K562 (cell line): ENCODE results near the gene MLX. TPM values are rescaled to one million over a fixed set of nuclear protein-coding genes. Genes with fewer than 3 reads are reported as not detected.
A peak's percentile ranks its signal among the peaks of the same experiment; 100 is the strongest.

Experiments used
- CBX1 ChIP-seq: sonication (generic); IDR thresholded peaks from 2 replicates; pipeline ENCODE4 v1.6.1; 2016; ENCODE audit warnings: antibody characterized with exemption, low read depth, mild to moderate bottlenecking
- CHCHD3 ChIP-seq: fragments of 250-450 bp; sonication (Bioruptor Pico); IDR thresholded peaks from 2 replicates; pipeline ENCODE4 v2.1.2; 2022; ENCODE audit warnings: mild to moderate bottlenecking
- CTBP1 ChIP-seq: fragments of 450-650 bp; IDR thresholded peaks from 2 replicates; pipeline ENCODE4 v1.6.1; 2016; ENCODE audit warnings: borderline replicate concordance
- JUN ChIP-seq, 2 experiments: sonication (generic) in 1 of 2; formaldehyde crosslinking in 1 of 2; IDR thresholded peaks; 2 replicates each; pipeline versions ENCODE4 v1.6.1 to v1.8.0; 2012 to 2022; ENCODE audit warnings: borderline replicate concordance in 2 of 2, mild to moderate bottlenecking in 2 of 2, improper control_type of control experiment in 1 of 2, low read depth in 1 of 2, low read length in 1 of 2, missing genetic modification reagents in 1 of 2
- KLF1 ChIP-seq: fragments of 450-650 bp; IDR thresholded peaks from 2 replicates; pipeline ENCODE4 v1.6.1; 2016; ENCODE audit warnings: missing genetic modification characterization, missing compliant biosample characterization
- MTA3 ChIP-seq: fragments of 450-650 bp; formaldehyde crosslinking; IDR thresholded peaks from 2 replicates; pipeline ENCODE4 v1.6.1; 2017; ENCODE audit warnings: mild to moderate bottlenecking, borderline replicate concordance
- RFX7 ChIP-seq: fragments of 250-450 bp; sonication (Bioruptor Pico); IDR thresholded peaks from 2 replicates; pipeline ENCODE4 v1.5.1; 2021; ENCODE audit warnings: mild to moderate bottlenecking
- SIX5 ChIP-seq, 2 experiments: IDR thresholded peaks; 2 replicates each; pipeline ENCODE4 v1.6.1; 2011; ENCODE audit warnings: low read length in 2 of 2, borderline replicate concordance in 1 of 2, low read depth in 1 of 2, mild to moderate bottlenecking in 1 of 2, moderate library complexity in 1 of 2; ENCODE audit not compliant: insufficient read depth in 1 of 2
- SRF ChIP-seq, 2 experiments: fragments of 250-450, 450-650 bp in 1 of 2; sonication (Bioruptor Pico) in 1 of 2; sonication (generic) in 1 of 2; formaldehyde crosslinking; IDR thresholded peaks; 2 replicates each; pipeline versions ENCODE4 v1.5.0 to v1.5.1; 2020 to 2022; ENCODE audit warnings: mild to moderate bottlenecking in 1 of 2, missing genetic modification reagents in 1 of 2
- SRSF1 ChIP-seq: fragments of 200-400 bp; formaldehyde crosslinking; IDR thresholded peaks from 2 replicates; pipeline ENCODE4 v1.6.1; 2017; ENCODE audit warnings: mild to moderate bottlenecking, low read depth, low read length, moderate library complexity
- ZFP1 ChIP-seq: fragments of 450-650 bp; formaldehyde crosslinking; IDR thresholded peaks from 2 replicates; pipeline ENCODE4 v1.4.0; 2020; ENCODE audit warnings: mild to moderate bottlenecking, mixed read lengths
- polyA plus RNA-seq, 8 experiments: library from polyadenylated mRNA; depleted of rRNA in 4 of 8; stranded (reverse) in 5 of 8; unstranded in 3 of 8; fragments of >200 nt; fragmentation: Nextera tagmentation in 2 of 8; fragmentation: Illumina TruSeq in 1 of 8; extraction: Ambion mirVana in 2 of 8; extraction: Trizol in 1 of 8; gene quantifications; 2 replicates each; pipeline versions ENCODE4 v1.2.1 to v1.2.3, GENCODE V29; 2011 to 2014; ENCODE audit warnings: inconsistent platforms in 1 of 8, missing spikeins in 1 of 8
- total RNA-seq, 7 experiments: library from RNA; depleted of rRNA in 6 of 7; stranded (reverse); fragments of >200 nt in 6 of 7; fragmentation: Illumina TruSeq in 2 of 7; extraction: Trizol in 2 of 7; gene quantifications; 2 replicates each; pipeline versions ENCODE4 v1.2.1 to v1.2.3, GENCODE V29; 2011 to 2021; ENCODE audit warnings: low replicate concordance in 1 of 7
- TF ChIP-seq, protein P1 (sequence below): fragments of 450-650 bp; IDR thresholded peaks from 2 replicates; pipeline ENCODE4 v1.6.1; 2017; ENCODE audit warnings: antibody characterized with exemption, mild to moderate bottlenecking
- TF ChIP-seq, protein P2 (sequence below): sonication (generic); formaldehyde crosslinking; IDR thresholded peaks from 2 replicates; pipeline ENCODE4 v1.8.1; 2023; ENCODE audit warnings: mild to moderate bottlenecking, missing genetic modification reagents
- TF ChIP-seq, protein P3 (sequence below), 2 experiments: fragments of 150-350 bp in 1 of 2; IDR thresholded peaks; 2 replicates each; pipeline ENCODE4 v1.6.1; 2012 to 2016; ENCODE audit warnings: low read depth in 2 of 2, low read length in 2 of 2, mild to moderate bottlenecking in 1 of 2, moderate library complexity in 1 of 2

The MLX gene
- total and polyA plus RNA-seq, 9 of the 15 experiments (the other 6 are each of a cell fraction or from before 2014, with no cell fraction given): 42.9 to 100 (median 58.9) TPM

DNA sequence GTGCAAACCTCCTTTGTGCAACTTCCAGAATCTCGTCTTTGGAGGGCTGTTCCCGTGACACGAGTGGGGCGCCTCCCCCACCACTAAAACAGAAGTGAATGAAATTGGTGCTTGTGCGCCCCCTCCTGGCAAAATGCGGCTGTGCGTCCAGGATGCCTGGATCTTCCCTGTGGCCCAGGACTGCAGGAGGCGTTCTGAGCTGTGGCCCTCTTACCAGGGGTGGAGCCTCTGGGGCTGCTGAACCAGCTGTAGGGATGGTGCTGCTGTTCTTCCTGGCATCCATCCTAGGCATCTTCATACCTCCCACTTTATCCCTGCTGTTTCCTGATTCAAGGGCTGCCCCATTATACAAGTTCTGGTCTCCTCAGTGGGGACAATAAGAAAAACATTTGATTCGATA is 49.4 kb upstream of the MLX start (continued):
- TF ChIP-seq, protein P1, sequence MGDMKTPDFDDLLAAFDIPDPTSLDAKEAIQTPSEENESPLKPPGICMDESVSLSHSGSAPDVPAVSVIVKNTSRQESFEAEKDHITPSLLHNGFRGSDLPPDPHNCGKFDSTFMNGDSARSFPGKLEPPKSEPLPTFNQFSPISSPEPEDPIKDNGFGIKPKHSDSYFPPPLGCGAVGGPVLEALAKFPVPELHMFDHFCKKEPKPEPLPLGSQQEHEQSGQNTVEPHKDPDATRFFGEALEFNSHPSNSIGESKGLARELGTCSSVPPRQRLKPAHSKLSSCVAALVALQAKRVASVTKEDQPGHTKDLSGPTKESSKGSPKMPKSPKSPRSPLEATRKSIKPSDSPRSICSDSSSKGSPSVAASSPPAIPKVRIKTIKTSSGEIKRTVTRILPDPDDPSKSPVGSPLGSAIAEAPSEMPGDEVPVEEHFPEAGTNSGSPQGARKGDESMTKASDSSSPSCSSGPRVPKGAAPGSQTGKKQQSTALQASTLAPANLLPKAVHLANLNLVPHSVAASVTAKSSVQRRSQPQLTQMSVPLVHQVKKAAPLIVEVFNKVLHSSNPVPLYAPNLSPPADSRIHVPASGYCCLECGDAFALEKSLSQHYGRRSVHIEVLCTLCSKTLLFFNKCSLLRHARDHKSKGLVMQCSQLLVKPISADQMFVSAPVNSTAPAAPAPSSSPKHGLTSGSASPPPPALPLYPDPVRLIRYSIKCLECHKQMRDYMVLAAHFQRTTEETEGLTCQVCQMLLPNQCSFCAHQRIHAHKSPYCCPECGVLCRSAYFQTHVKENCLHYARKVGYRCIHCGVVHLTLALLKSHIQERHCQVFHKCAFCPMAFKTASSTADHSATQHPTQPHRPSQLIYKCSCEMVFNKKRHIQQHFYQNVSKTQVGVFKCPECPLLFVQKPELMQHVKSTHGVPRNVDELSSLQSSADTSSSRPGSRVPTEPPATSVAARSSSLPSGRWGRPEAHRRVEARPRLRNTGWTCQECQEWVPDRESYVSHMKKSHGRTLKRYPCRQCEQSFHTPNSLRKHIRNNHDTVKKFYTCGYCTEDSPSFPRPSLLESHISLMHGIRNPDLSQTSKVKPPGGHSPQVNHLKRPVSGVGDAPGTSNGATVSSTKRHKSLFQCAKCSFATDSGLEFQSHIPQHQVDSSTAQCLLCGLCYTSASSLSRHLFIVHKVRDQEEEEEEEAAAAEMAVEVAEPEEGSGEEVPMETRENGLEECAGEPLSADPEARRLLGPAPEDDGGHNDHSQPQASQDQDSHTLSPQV: peak; percentile 54
- TF ChIP-seq JUN (IDR thresholded peaks at IDR 0.05; ENCODE audit: borderline replicate concordance, low read depth, low read length): no peak
- no peak for TF ChIP-seq JUN (CRISPR knock-in tag; IDR thresholded peaks at IDR 0.05; ENCODE audit: borderline replicate concordance)
- no peak for TF ChIP-seq RFX7 (CRISPR knock-in tag)
- peak in 1 of 2 experiments; percentile 32; a peak in 1 of 4 replicates for TF ChIP-seq SRF (CRISPR knock-in tag; IDR thresholded peaks at IDR 0.05)
- TF ChIP-seq CBX1: no peak
- TF ChIP-seq KLF1 (tag): no peak
- TF ChIP-seq ZFP1 (CRISPR knock-in tag): no peak
- TF ChIP-seq, protein P2, sequence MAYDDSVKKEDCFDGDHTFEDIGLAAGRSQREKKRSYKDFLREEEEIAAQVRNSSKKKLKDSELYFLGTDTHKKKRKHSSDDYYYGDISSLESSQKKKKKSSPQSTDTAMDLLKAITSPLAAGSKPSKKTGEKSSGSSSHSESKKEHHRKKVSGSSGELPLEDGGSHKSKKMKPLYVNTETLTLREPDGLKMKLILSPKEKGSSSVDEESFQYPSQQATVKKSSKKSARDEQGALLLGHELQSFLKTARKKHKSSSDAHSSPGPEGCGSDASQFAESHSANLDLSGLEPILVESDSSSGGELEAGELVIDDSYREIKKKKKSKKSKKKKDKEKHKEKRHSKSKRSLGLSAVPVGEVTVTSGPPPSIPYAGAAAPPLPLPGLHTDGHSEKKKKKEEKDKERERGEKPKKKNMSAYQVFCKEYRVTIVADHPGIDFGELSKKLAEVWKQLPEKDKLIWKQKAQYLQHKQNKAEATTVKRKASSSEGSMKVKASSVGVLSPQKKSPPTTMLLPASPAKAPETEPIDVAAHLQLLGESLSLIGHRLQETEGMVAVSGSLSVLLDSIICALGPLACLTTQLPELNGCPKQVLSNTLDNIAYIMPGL (CRISPR knock-in tag): peak; percentile 44; the same call in 1 of the 2 replicates
- TF ChIP-seq SIX5 (IDR thresholded peaks at IDR 0.05; ENCODE audit: borderline replicate concordance in 1 of 2, insufficient read depth in 1 of 2, low read depth in 1 of 2, low read length in 2 of 2): no peak
- TF ChIP-seq, protein P3, sequence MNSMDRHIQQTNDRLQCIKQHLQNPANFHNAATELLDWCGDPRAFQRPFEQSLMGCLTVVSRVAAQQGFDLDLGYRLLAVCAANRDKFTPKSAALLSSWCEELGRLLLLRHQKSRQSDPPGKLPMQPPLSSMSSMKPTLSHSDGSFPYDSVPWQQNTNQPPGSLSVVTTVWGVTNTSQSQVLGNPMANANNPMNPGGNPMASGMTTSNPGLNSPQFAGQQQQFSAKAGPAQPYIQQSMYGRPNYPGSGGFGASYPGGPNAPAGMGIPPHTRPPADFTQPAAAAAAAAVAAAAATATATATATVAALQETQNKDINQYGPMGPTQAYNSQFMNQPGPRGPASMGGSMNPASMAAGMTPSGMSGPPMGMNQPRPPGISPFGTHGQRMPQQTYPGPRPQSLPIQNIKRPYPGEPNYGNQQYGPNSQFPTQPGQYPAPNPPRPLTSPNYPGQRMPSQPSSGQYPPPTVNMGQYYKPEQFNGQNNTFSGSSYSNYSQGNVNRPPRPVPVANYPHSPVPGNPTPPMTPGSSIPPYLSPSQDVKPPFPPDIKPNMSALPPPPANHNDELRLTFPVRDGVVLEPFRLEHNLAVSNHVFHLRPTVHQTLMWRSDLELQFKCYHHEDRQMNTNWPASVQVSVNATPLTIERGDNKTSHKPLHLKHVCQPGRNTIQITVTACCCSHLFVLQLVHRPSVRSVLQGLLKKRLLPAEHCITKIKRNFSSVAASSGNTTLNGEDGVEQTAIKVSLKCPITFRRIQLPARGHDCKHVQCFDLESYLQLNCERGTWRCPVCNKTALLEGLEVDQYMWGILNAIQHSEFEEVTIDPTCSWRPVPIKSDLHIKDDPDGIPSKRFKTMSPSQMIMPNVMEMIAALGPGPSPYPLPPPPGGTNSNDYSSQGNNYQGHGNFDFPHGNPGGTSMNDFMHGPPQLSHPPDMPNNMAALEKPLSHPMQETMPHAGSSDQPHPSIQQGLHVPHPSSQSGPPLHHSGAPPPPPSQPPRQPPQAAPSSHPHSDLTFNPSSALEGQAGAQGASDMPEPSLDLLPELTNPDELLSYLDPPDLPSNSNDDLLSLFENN (IDR thresholded peaks at IDR 0.05; ENCODE audit: low read depth in 2 of 2, low read length in 2 of 2): 0 out of 4 replicates have a peak, but pooled peaks of 1 of the 2 experiments have one; percentile 31
- TF ChIP-seq CHCHD3 (CRISPR knock-in tag): no peak
- TF ChIP-seq MTA3: peak; percentile 71; the same call in 1 of the 2 replicates
- TF ChIP-seq SRSF1: no peak
- peak; percentile 70; the same call in 1 of the 2 replicates for TF ChIP-seq CTBP1
